H1 (cell line): ENCODE data around the gene TNFSF12. TPM values are rescaled to one million over a fixed set of nuclear protein-coding genes. Genes with fewer than 3 reads are reported as not detected.
A peak's percentile ranks its signal among the peaks of the same experiment; 100 is the strongest.

ENCODE experiments used
- CTCF ChIA-PET: fragments of 300-600 bp; sonication (Branson Sonifier 250); formaldehyde crosslinking; loops from one replicate; lab custom pipeline; 2021; ENCODE audit not compliant: partially characterized antibody; lab: Charles Lee
- POLR2A ChIA-PET: fragments of 300-600 bp; sonication (Branson Sonifier 250); formaldehyde crosslinking; loops from one replicate; lab custom pipeline; 2021; ENCODE audit warnings: inconsistent platforms; ENCODE audit not compliant: partially characterized antibody; lab: Charles Lee
- DNase-seq, 2 experiments: peaks; one replicate each; pipeline versions ENCODE4 v3.0.0 to v3.0.0-alpha.2; 2010 to 2022; ENCODE audit warnings: low spot score in 2 of 2, low read depth in 1 of 2, mixed read lengths in 1 of 2
- FAIRE-seq: peaks from 2 replicates; lab custom pipeline; 2011; peaks lifted over from hg19 to GRCh38; lab: Jason Lieb, UNC
- H2AFZ ChIP-seq: 2 replicates; pipeline ENCODE4 v1.8.1; 2012; ENCODE audit warnings: low read length, inconsistent platforms
- H2AK5ac ChIP-seq: 2 replicates; pipeline ENCODE4 v1.6.1; 2013; ENCODE audit warnings: low read depth, low read length
- H2BK120ac ChIP-seq: replicated peaks from 2 replicates; pipeline ENCODE3; 2013; ENCODE audit warnings: low read depth, low read length, inconsistent platforms
- H2BK12ac ChIP-seq: 2 replicates; pipeline ENCODE4 v1.6.1; 2013; ENCODE audit warnings: low read depth, low read length
- H2BK15ac ChIP-seq: 2 replicates; pipeline ENCODE4 v1.6.1; 2013; ENCODE audit warnings: low read length
- H2BK20ac ChIP-seq: 2 replicates; pipeline ENCODE4 v1.6.1; 2013; ENCODE audit warnings: low read length
- H2BK5ac ChIP-seq: 2 replicates; pipeline ENCODE4 v1.6.1; 2013; ENCODE audit warnings: low read depth, low read length
- H3K14ac ChIP-seq: 2 replicates; pipeline ENCODE4 v1.6.1; 2013; ENCODE audit warnings: inconsistent platforms; ENCODE audit not compliant: insufficient read length
- H3K18ac ChIP-seq: 2 replicates; pipeline ENCODE4 v1.6.1; 2013; ENCODE audit warnings: low read length; ENCODE audit errors: extremely low read depth
- H3K23ac ChIP-seq: 2 replicates; pipeline ENCODE4 v1.6.1; 2013; ENCODE audit warnings: inconsistent platforms; ENCODE audit not compliant: insufficient read length
- H3K23me2 ChIP-seq: 2 replicates; pipeline ENCODE4 v1.6.1; 2013; ENCODE audit warnings: low read depth, low read length
- H3K27ac ChIP-seq: 2 replicates; pipeline ENCODE4 v1.6.1; 2011; ENCODE audit warnings: low read depth, low read length, inconsistent platforms
- H3K27me3 ChIP-seq, 4 experiments: replicated peaks in 1 of 4; 1 replicate in 1 of 4; 2 replicates in 3 of 4; pipeline versions ENCODE4 v1.6.1 to v1.8.1; 2011 to 2013; ENCODE audit warnings: low read length in 3 of 4, mild to moderate bottlenecking in 3 of 4, inconsistent platforms in 2 of 4, mixed read lengths in 2 of 4, moderate library complexity in 1 of 4; ENCODE audit not compliant: control insufficient read depth in 3 of 4, insufficient read depth in 3 of 4; ENCODE audit errors: extremely low read depth in 1 of 4
- H3K36me3 ChIP-seq, 4 experiments: 2 replicates each; pipeline versions ENCODE4 v1.6.1 to v1.8.1; 2011 to 2013; ENCODE audit warnings: mild to moderate bottlenecking in 4 of 4, low read length in 3 of 4, moderate library complexity in 2 of 4, control low read depth in 1 of 4, inconsistent platforms in 1 of 4; ENCODE audit not compliant: insufficient read depth in 4 of 4, control insufficient read depth in 2 of 4
- H3K4ac ChIP-seq: replicated peaks from 2 replicates; pipeline ENCODE3; 2013; ENCODE audit warnings: low read length, low read depth, mixed read lengths, inconsistent platforms; ENCODE audit not compliant: insufficient read length
- H3K4me1 ChIP-seq, 4 experiments: replicated peaks in 1 of 4; 1 replicate in 1 of 4; 2 replicates in 3 of 4; pipeline versions ENCODE4 v1.6.1 to v1.8.1; 2011 to 2013; ENCODE audit warnings: low read length in 3 of 4, inconsistent platforms in 2 of 4, mixed read lengths in 1 of 4; ENCODE audit not compliant: insufficient read depth in 4 of 4, control insufficient read depth in 3 of 4
- H3K4me2 ChIP-seq, 2 experiments: 2 replicates each; pipeline versions ENCODE4 v1.6.1 to v1.8.1; 2011 to 2013; ENCODE audit warnings: low read depth in 2 of 2, low read length in 2 of 2, control low read depth in 1 of 2, inconsistent platforms in 1 of 2, mild to moderate bottlenecking in 1 of 2; ENCODE audit not compliant: insufficient read depth in 1 of 2
- H3K4me3 ChIP-seq, 4 experiments: fragments of 200-600, 300-600 bp in 1 of 4; sonication (generic), shearing (Covaris generic), sonication (Bioruptor Twin) in 1 of 4; 2 replicates each; pipeline versions ENCODE4 v1.5.1 to v1.8.1; 2011 to 2016; ENCODE audit warnings: low read length in 4 of 4, low read depth in 3 of 4, control low read depth in 2 of 4, inconsistent platforms in 2 of 4, mild to moderate bottlenecking in 2 of 4, mixed read lengths in 1 of 4, moderate library complexity in 1 of 4; ENCODE audit not compliant: insufficient read depth in 2 of 4; ENCODE audit errors: extremely low read depth in 1 of 4
- H3K56ac ChIP-seq: replicated peaks from 2 replicates; pipeline ENCODE3; 2013; ENCODE audit warnings: low read depth, mild to moderate bottlenecking, mixed read lengths, low read length, inconsistent platforms; ENCODE audit not compliant: insufficient read length
- H3K79me1 ChIP-seq: 2 replicates; pipeline ENCODE4 v1.6.1; 2013; ENCODE audit warnings: low read depth, low read length, control low read depth
- H3K79me2 ChIP-seq, 2 experiments: 2 replicates each; pipeline versions ENCODE4 v1.6.1 to v1.8.1; 2012 to 2013; ENCODE audit warnings: low read length in 2 of 2, mild to moderate bottlenecking in 2 of 2, inconsistent platforms in 1 of 2; ENCODE audit not compliant: insufficient read depth in 2 of 2, control insufficient read depth in 1 of 2
- H3K9ac ChIP-seq, 4 experiments: replicated peaks in 1 of 4; 1 replicate in 1 of 4; 2 replicates in 3 of 4; pipeline versions ENCODE4 v1.6.1 to v1.8.1; 2011 to 2013; ENCODE audit warnings: low read depth in 3 of 4, low read length in 3 of 4, control low read depth in 2 of 4, mild to moderate bottlenecking in 2 of 4, moderate library complexity in 2 of 4, inconsistent platforms in 1 of 4; ENCODE audit errors: extremely low read depth in 1 of 4
- H3K9me3 ChIP-seq, 2 experiments: 2 replicates each; pipeline versions ENCODE4 v1.6.1 to v1.8.1; 2012 to 2013; ENCODE audit warnings: mild to moderate bottlenecking in 2 of 2, moderate library complexity in 2 of 2, control low read depth in 1 of 2, inconsistent platforms in 1 of 2, low read depth in 1 of 2, low read length in 1 of 2, mixed read lengths in 1 of 2; ENCODE audit not compliant: insufficient read depth in 2 of 2
- H4K20me1 ChIP-seq, 2 experiments: replicated peaks in 1 of 2; 2 replicates each; pipeline versions ENCODE3 to v1.8.1; 2011 to 2013; ENCODE audit warnings: inconsistent platforms in 2 of 2, low read length in 2 of 2, mild to moderate bottlenecking in 1 of 2; ENCODE audit not compliant: insufficient read depth in 2 of 2, control insufficient read depth in 1 of 2
- H4K5ac ChIP-seq: 2 replicates; pipeline ENCODE4 v1.6.1; 2013; ENCODE audit warnings: low read length, low read depth, mixed read lengths, inconsistent platforms; ENCODE audit not compliant: insufficient read length
- H4K8ac ChIP-seq: 2 replicates; pipeline ENCODE4 v1.8.0; 2013; ENCODE audit warnings: mild to moderate bottlenecking, moderate library complexity, low read length, inconsistent platforms; ENCODE audit not compliant: insufficient read depth; ENCODE audit errors: extremely low read depth
- H4K91ac ChIP-seq: replicated peaks from 2 replicates; pipeline ENCODE3; 2013; ENCODE audit warnings: low read length, mixed read lengths, inconsistent platforms; ENCODE audit not compliant: insufficient read length
- BACH1 ChIP-seq: IDR thresholded peaks from 2 replicates; pipeline ENCODE4 v1.6.1; 2012; ENCODE audit warnings: low read length, improper control_type of control experiment
- CEBPB ChIP-seq: IDR thresholded peaks from 2 replicates; pipeline ENCODE4 v1.6.1; 2012; ENCODE audit warnings: low read depth, low read length
- CTBP2 ChIP-seq: IDR thresholded peaks from 2 replicates; pipeline ENCODE4 v1.7.0; 2011; ENCODE audit warnings: borderline replicate concordance, mild to moderate bottlenecking, moderate library complexity, mixed read lengths, low read length; ENCODE audit not compliant: insufficient read depth, insufficient read length
- JUND ChIP-seq: IDR thresholded peaks from 2 replicates; pipeline ENCODE4 v1.6.1; 2011; ENCODE audit warnings: mild to moderate bottlenecking, improper control_type of control experiment, low read length
- PHF8 ChIP-seq: fragments of 200-600 bp; sonication (generic); conservative IDR thresholded peaks from 2 replicates; pipeline ENCODE4 v1.7.1; 2012; ENCODE audit warnings: low read depth, mild to moderate bottlenecking, inconsistent platforms, low read length, moderate library complexity
- RAD21 ChIP-seq, 2 experiments: IDR thresholded peaks in 1 of 2; conservative IDR thresholded peaks in 1 of 2; 2 replicates each; pipeline ENCODE4 v1.6.1; 2011; ENCODE audit warnings: low read depth in 2 of 2, low read length in 2 of 2, improper control_type of control experiment in 1 of 2, inconsistent platforms in 1 of 2, mild to moderate bottlenecking in 1 of 2, moderate library complexity in 1 of 2
- SP4 ChIP-seq: IDR thresholded peaks from 2 replicates; pipeline ENCODE4 v1.6.1; 2012; ENCODE audit warnings: low read length, inconsistent platforms
- TAF1 ChIP-seq: IDR thresholded peaks from 2 replicates; pipeline ENCODE4 v1.6.1; 2011; ENCODE audit warnings: mild to moderate bottlenecking, low read depth, low read length
- TBP ChIP-seq: IDR thresholded peaks from 2 replicates; pipeline ENCODE4 v1.6.1; 2011; ENCODE audit warnings: low read depth, low read length, improper control_type of control experiment
- TCF12 ChIP-seq: IDR thresholded peaks from 2 replicates; pipeline ENCODE4 v1.6.1; 2011; ENCODE audit warnings: low read depth, mild to moderate bottlenecking, low read length
- ZNF274 ChIP-seq: IDR thresholded peaks from 2 replicates; pipeline ENCODE4 v1.7.0; 2012; ENCODE audit warnings: low read length, borderline replicate concordance; ENCODE audit errors: extremely low read depth
- WGBS, 2 experiments: shearing (Covaris generic) in 1 of 2; methylation state at CpG; one replicate each; pipeline versions ENCODE4 v1.1.6 to v1.1.7; 2013 to 2015; ENCODE audit warnings: low lambda C conversion rate in 2 of 2, mixed read lengths in 2 of 2, inconsistent platforms in 1 of 2, low coverage in 1 of 2, missing lambda C conversion rate in 1 of 2; ENCODE audit not compliant: insufficient replicate concordance in 2 of 2, insufficient coverage in 1 of 2, insufficient read length in 1 of 2; ENCODE audit errors: extremely low coverage in 1 of 2, missing lambda C conversion rate in 1 of 2; 5-methylcytosine and 5-hydroxymethylcytosine counted together
- polyA plus RNA-seq, 7 experiments: library from polyadenylated mRNA; depleted of rRNA in 3 of 7; stranded (reverse) in 5 of 7; unstranded in 2 of 7; fragments of >200 nt in 5 of 7; fragments of 200-250 nt in 2 of 7; gene quantifications; 1 replicate in 5 of 7; 2 replicates in 1 of 7; 4 replicates in 1 of 7; pipeline versions ENCODE4 v1.2.1 to v1.2.3, GENCODE V29; 2011 to 2013; ENCODE audit warnings: missing spikeins in 2 of 7, mixed read lengths in 2 of 7
- total RNA-seq: library from RNA; stranded (reverse); fragmentation: NEBNext Ultra II Directional; extraction: Animal tissue kit (Norgen Biotek cat#: 25700); gene quantifications from 2 replicates; pipeline ENCODE4 v1.2.1, GENCODE V29; 2021

The TNFSF12 gene
- total and polyA plus RNA-seq, 2 of the 8 experiments (the other 6 are each of a cell fraction or from before 2014, with no cell fraction given) = 7.2 to 9.6 TPM

DNA sequence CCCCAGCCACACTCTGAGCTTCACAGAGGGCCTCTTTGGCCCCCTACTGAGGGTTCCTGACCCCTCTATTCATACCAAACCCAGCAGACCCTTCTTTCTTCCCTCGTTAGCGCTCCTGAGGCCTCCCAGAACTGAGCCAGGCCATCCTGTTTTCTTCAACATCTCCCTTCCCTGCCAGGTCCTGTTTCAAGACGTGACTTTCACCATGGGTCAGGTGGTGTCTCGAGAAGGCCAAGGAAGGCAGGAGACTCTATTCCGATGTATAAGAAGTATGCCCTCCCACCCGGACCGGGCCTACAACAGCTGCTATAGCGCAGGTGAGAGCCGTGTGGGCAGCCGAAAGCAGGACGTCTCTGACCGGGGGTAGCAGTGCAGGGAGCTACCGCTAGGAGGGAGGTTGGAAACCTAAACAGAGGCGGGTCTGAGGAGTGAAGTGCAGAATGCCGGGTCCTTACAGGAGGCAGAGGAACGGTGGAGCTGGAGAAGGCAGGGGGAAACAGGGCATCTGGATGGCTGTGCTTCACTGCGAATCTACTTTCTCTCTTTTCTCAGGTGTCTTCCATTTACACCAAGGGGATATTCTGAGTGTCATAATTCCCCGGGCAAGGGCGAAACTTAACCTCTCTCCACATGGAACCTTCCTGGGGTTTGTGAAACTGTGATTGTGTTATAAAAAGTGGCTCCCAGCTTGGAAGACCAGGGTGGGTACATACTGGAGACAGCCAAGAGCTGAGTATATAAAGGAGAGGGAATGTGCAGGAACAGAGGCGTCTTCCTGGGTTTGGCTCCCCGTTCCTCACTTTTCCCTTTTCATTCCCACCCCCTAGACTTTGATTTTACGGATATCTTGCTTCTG lies 11.5 kb downstream of the TNFSF12 start:
- Histone ChIP-seq H3K23ac (no peak overlapping the region), H3K9me3 (no peaks in the 10 kb centered on the region), H3K79me1 (peaks cover 9% of the 10 kb centered on the region), H3K79me2 (peaks cover 4 to 26% of the 10 kb centered on the region in 2 experiments; a peak in 3 of 4 replicates), H3K14ac (no peak overlapping the region), H3K27ac (no peak overlapping the region), H3K4me2 (peak overlapping the region; percentile 49 to 96), H2BK5ac (no peak overlapping the region), H3K4ac (no peak overlapping the region), H3K4me1 (peaks cover 11 to 42% (median 25%) of the 10 kb centered on the region in 4 experiments), H3K23me2 (peaks cover 6% of the 10 kb centered on the region; the same call in 1 of the 2 replicates), H3K4me3 (peak overlapping the region in 3 of 4 experiments; percentile 69 to 96 (median 85); a peak in 4 of 8 replicates), H2AK5ac (no peak overlapping the region; the same call in 1 of the 2 replicates), H2BK12ac (no peak overlapping the region), H4K20me1 (peaks cover 0 to 1% of the 10 kb centered on the region in 2 experiments), H4K5ac (peak overlapping the region; percentile 22), H4K8ac (no peak overlapping the region), H2BK120ac (no peak overlapping the region), H3K18ac (peak overlapping the region; percentile 21; the same call in 1 of the 2 replicates), H3K27me3 (no peaks in the 10 kb centered on the region), H2AFZ (no peak overlapping the region), H3K9ac (no peak overlapping the region; a peak in 2 of 7 replicates), H3K56ac (no peak overlapping the region), H3K36me3 (peaks cover 17 to 21% (median 18%) of the 10 kb centered on the region in 4 experiments), H2BK20ac (no peak overlapping the region), H2BK15ac (no peak overlapping the region), H4K91ac (peak overlapping the region; percentile 27)
- CTCF ChIA-PET = interaction anchor here (0.6 to 12.7 kb wide), 84 partner anchors 8 to 514 kb away, joined by 3 to 251 read pairs (median 5); partner anchors contain the start of genes ACAP1, CHRNB1, KCTD11 and MPDU1
- WGBS, 2 experiments = 34% methylated on average over 22 of the region's 22 CpGs; no CpG with 5 or more reads in 1 of the 2 experiments
- FAIRE-seq (peak; percentile 80), DNase-seq (peak in 1 of 2 experiments; percentile 90)
- POLR2A ChIA-PET = interaction anchor here (0.7 to 37.5 kb wide), 24 partner anchors 8 to 301 kb away, joined by 3 to 1144 read pairs (median 5); partner anchors contain the start of genes CD68, CLDN7, GPS2 and MPDU1
- TF ChIP-seq TAF1 (peak; percentile 66; the same call in 1 of the 2 replicates), CEBPB (no peak), PHF8 (no peak), TCF12 (no peak), RAD21 (IDR thresholded peaks at IDR 0.05 in 1 of 2, conservative IDR thresholded peaks at IDR 0.05 in 1 of 2; ENCODE audit: low read depth in 2 of 2, low read length in 2 of 2) (peak; percentile 21 to 53; a peak in 3 of 4 replicates), ZNF274 (no peak), SP4 (no peak), CTBP2 (no peak), JUND (peak; percentile 37; the same call in 1 of the 2 replicates), BACH1 (no peak), TBP (peak; percentile 62; the same call in 1 of the 2 replicates)
